Testis (tissue), 2 donors: ENCODE data around the gene HDAC1.

Experiments
- POLR2A ChIP-seq: fragments of 450-650 bp; IDR thresholded peaks from one replicate; pipeline ENCODE4 v1.6.1; 2017; ENCODE audit warnings: antibody characterized with exemption, mild to moderate bottlenecking, moderate library complexity
- TF ChIP-seq, protein P1 (sequence below), 3 experiments: fragments of 450-650 bp in 2 of 3; fragments of 200-600 bp in 1 of 3; sonication (generic) in 1 of 3; IDR thresholded peaks; one replicate each; pipeline ENCODE4 v1.5.1; 2016 to 2019; ENCODE audit warnings: antibody characterized with exemption in 3 of 3, mild to moderate bottlenecking in 2 of 3, moderate library complexity in 1 of 3

DNA sequence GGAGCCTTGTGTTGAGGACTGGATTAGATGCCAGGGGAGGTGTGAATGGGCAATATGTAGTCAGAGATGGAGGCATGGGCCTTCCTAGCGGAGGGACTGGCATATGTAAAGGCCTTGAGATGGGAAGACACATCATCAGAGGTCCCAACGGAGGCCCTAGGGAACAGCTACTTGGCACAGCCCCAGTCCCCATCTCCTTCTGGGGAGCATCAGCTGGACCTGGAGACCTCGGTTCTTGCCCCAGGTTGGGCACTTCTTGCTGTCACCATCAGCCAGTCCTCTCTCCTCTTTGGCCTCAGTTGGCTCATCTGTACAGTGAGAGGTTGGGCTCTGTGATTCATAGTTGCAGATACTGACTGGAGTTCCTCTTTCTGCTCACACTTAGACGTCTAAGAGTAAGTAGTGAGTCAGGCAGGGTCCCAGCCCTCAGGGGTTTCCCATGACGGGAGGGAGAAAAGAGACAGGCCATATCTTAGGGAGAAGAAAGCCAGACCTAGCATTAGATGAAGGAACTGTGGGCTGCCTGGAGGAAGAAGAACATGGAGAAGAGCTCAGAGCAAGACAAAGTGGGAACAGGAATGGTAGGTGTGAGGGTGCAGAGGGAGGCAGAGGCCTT is 47.6 kb downstream of the HDAC1 start:
- TF ChIP-seq, protein P1, sequence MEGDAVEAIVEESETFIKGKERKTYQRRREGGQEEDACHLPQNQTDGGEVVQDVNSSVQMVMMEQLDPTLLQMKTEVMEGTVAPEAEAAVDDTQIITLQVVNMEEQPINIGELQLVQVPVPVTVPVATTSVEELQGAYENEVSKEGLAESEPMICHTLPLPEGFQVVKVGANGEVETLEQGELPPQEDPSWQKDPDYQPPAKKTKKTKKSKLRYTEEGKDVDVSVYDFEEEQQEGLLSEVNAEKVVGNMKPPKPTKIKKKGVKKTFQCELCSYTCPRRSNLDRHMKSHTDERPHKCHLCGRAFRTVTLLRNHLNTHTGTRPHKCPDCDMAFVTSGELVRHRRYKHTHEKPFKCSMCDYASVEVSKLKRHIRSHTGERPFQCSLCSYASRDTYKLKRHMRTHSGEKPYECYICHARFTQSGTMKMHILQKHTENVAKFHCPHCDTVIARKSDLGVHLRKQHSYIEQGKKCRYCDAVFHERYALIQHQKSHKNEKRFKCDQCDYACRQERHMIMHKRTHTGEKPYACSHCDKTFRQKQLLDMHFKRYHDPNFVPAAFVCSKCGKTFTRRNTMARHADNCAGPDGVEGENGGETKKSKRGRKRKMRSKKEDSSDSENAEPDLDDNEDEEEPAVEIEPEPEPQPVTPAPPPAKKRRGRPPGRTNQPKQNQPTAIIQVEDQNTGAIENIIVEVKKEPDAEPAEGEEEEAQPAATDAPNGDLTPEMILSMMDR (IDR thresholded peaks at IDR 0.05) = no peak
- TF ChIP-seq POLR2A = no peak
